Skeletal muscle tissue (tissue), 5 donors: ENCODE measurements around the gene SRSF6. TPM values are rescaled to one million over a fixed set of nuclear protein-coding genes. Genes with fewer than 3 reads are reported as not detected.
A peak's percentile ranks its signal among the peaks of the same experiment; 100 is the strongest.

Experiments used
- H3K27ac ChIP-seq: one replicate; pipeline ENCODE4 v1.7.0; 2013; ENCODE audit warnings: mild to moderate bottlenecking, low read depth, low read length, inconsistent platforms
- H3K27me3 ChIP-seq, 3 donors: one replicate each; pipeline ENCODE4 v1.7.0; 2013; ENCODE audit warnings: low read length in 3 of 3; ENCODE audit not compliant: control insufficient read depth in 3 of 3, insufficient read depth in 3 of 3
- H3K36me3 ChIP-seq, 3 donors: one replicate each; pipeline ENCODE4 v1.7.0; 2013; ENCODE audit warnings: low read length in 3 of 3; ENCODE audit not compliant: control insufficient read depth in 3 of 3, insufficient read depth in 3 of 3
- H3K4me1 ChIP-seq, 3 donors: one replicate each; pipeline ENCODE4 v1.7.0; 2013; ENCODE audit warnings: low read length in 3 of 3, mild to moderate bottlenecking in 3 of 3; ENCODE audit not compliant: control insufficient read depth in 3 of 3, insufficient read depth in 3 of 3
- H3K4me3 ChIP-seq, 3 donors: one replicate each; pipeline ENCODE4 v1.7.0; 2013; ENCODE audit warnings: low read length in 3 of 3
- H3K9ac ChIP-seq, 3 donors: one replicate each; pipeline ENCODE4 v1.7.0; 2013; ENCODE audit warnings: low read length in 3 of 3, mild to moderate bottlenecking in 3 of 3, moderate library complexity in 2 of 3, low read depth in 1 of 3
- H3K9me3 ChIP-seq, 3 donors: one replicate each; pipeline ENCODE4 v1.7.0; 2013; ENCODE audit warnings: low read length in 3 of 3; ENCODE audit not compliant: control insufficient read depth in 3 of 3
- small RNA-seq: library from RNA; depleted of rRNA; stranded (forward); fragments of <200 nt; gene quantifications from one replicate; pipeline ENCODE3, GENCODE V24; 2014
- total RNA-seq: library from RNA; depleted of rRNA; stranded (reverse); fragments of >200 nt; gene quantifications from one replicate; pipeline ENCODE4 v1.2.3, GENCODE V29; 2014
- donor health status: Osteomylitis.

Gene SRSF6
- total RNA-seq, 1 donor from 2014 or later = 44.9 TPM

DNA sequence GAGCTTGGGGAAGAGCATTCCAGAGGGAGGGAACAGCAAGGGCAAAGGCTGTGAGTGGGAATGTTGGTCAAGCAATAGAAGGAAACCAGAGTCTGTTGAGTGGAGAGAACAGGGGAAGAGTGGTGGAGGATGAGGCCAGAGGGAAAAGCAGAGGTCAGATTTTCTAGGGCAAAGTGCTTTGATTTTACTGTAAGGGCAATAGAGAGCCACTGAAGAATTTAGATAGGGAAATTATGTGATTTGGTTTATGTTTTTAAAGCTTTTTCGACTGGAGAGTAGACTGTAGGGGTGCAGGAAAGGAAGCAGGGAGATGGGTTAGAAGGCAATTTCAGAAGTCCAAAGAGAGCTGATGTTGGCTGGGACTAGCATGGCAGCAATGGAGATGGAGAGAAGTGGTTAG, 54.2 kb downstream of the SRSF6 start:
- peaks cover 4 to 16% (median 9%) of the 10 kb centered on the region in 3 donors for H3K27me3 ChIP-seq
- no peak overlapping the region for H3K9ac ChIP-seq
- no peak overlapping the region for H3K4me3 ChIP-seq
- H3K4me1 ChIP-seq = peaks cover 6 to 19% (median 18%) of the 10 kb centered on the region in 3 donors
- H3K27ac ChIP-seq = no peak overlapping the region
- no peaks in the 10 kb centered on the region for H3K9me3 ChIP-seq
- no peaks in the 10 kb centered on the region for H3K36me3 ChIP-seq

DNA sequence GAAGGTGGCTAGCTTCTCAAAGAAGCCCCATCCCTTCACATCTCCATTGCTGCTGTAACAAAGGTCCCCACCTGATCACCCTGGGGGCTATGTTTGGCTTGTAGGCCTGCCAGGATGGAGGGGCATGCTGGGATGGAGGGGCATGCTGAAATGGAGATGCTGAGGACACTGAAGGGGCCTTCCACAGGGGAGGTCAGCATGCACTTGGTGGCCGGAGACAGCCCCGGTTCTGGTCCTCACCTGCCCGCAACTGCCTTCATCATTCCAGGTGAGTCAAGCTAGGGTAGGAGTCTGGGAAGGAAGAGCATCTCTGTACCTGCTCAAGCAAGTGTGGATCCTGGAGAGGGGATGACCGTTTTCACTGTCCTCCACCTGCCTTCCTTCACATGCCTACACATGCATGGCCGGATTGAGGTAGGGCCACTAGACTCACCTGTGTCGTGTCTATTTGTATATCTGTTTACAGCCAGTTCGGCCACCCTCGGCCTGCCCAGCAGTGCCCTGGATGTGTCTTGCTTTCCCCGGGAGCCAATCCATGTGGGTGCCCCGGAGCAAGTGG, 55.8 kb downstream of the SRSF6 start:
- Histone ChIP-seq H3K27ac (no peak overlapping the region), H3K9me3 (no peaks in the 10 kb centered on the region), H3K9ac (peak overlapping the region; percentile 54 to 86 (median 84)), H3K4me1 (peaks cover 6 to 14% (median 13%) of the 10 kb centered on the region in 3 donors), H3K27me3 (peaks cover 0 to 3% (median 2%) of the 10 kb centered on the region in 3 donors), H3K36me3 (peaks cover 0 to 2% (median 0%) of the 10 kb centered on the region in 3 donors), H3K4me3 (peak overlapping the region; percentile 68 to 83 (median 81))

Small RNA genes lying within 50 kb of the gene (small RNA-seq; reads per million reads assigned to genes)
- gene RF00019 (not detected), gene RNU6-1251P (not detected)

Other genes starting within 250 kb of the SRSF6 start
- gene L3MBTL1, start 49.8 kb downstream of the SRSF6 start, total RNA-seq = 7.8 TPM
- gene SGK2, start 101.1 kb downstream of the SRSF6 start, total RNA-seq = 1.0 TPM
- gene IFT52, start 133.0 kb downstream of the SRSF6 start, total RNA-seq = 45.4 TPM
- 3.1 TPM for gene MYBL2, start 209.2 kb downstream of the SRSF6 start, total RNA-seq